ENCODE data around the gene INHBA.

Gene INHBA

DNA sequence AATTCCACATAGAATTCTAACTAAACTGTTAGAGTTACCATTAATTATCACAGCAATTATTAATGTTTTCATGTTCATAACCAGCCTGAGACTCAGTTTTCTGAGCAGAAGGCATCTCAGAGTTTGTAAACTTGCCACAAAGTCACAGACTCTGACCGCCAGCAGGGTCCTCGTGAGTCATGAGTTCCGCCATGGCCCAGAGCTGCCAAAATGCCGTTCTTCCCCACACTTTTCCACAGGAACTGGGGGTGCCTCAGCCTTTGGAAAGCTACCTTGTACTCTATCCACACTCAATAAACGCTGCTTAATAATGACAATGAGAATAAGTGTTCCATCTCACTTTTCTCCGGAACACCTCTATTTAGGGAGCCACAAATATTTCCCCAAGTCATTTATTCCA, 22.1 kb upstream of the INHBA start:
- TF ChIP-seq POLR2AphosphoS5 (IDR thresholded peaks at IDR 0.05; ENCODE audit: borderline replicate concordance, low read depth, low read length) (no peak), EZH2 (IDR thresholded peaks at IDR 0.05) (no peak), FOXP2 (optimal IDR thresholded peaks at IDR 0.05; ENCODE audit: control extremely low read depth, extremely low read length, insufficient read depth) (no peak)
- Histone ChIP-seq H3K4me3 (no peak overlapping the region), H3K27ac (no peak overlapping the region), H3K9ac (ENCODE audit: insufficient read length) (no peak overlapping the region), H3K9me3 (ENCODE audit: low read depth, low read length) (no peaks in the 10 kb centered on the region), H3K36me3 (ENCODE audit: insufficient read depth, low read length) (no peaks in the 10 kb centered on the region)
- DNase-seq (ENCODE audit: low read depth, low spot score): no peak

DNA sequence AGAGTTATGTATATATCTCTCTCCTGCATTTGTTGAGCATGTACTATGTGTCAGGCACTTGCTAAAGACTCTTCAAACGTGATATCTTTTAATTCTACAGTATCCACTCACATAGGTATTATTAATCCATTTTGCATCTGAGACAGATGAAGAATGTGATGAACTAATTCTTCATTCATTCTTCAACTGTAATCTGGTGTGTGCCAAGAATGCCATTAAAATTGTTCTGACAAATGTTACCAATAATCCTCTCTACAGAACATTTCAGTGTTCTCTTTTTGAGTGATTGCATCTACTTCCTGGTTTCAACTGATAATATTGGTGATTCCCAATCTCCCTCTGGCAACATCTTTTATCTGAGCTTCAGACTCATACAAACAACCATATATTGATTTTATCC, 18.0 kb upstream of the INHBA start:
- H3K9ac ChIP-seq (ENCODE audit: insufficient read length): no peak overlapping the region
- H3K36me3 ChIP-seq (ENCODE audit: insufficient read depth, low read length): no peaks in the 10 kb centered on the region
- no peak overlapping the region for H3K27ac ChIP-seq
- no peak for DNase-seq (ENCODE audit: low read depth, low spot score)
- H3K9me3 ChIP-seq (ENCODE audit: low read depth, low read length): no peaks in the 10 kb centered on the region
- no peak overlapping the region for H3K4me3 ChIP-seq
- TF ChIP-seq EZH2 (IDR thresholded peaks at IDR 0.05) (no peak), POLR2AphosphoS5 (IDR thresholded peaks at IDR 0.05; ENCODE audit: borderline replicate concordance, low read depth, low read length) (no peak), FOXP2 (optimal IDR thresholded peaks at IDR 0.05; ENCODE audit: control extremely low read depth, extremely low read length, insufficient read depth) (no peak)

DNA sequence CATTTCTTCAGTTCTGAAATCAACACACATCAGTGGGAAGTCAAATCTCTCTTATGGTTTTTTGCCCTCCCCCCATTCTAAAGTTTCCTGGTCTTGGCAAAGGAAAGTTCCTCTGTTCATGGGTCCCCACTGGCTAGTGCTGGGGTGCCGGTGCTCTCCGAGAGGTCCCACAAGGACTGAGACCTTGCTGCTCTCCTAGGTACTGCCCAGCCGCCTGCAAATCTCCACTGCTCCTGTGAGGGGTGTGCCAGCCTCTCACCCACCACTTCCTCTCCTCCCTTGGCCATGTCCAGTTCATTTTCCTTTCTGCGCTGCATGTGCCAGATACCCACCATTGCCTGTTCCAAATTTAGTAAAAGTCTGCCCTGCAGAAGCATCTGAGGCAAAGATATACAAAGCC, 17.2 kb upstream of the INHBA start:
- no peak overlapping the region for H3K9ac ChIP-seq (ENCODE audit: insufficient read length)
- no peak for DNase-seq (ENCODE audit: low read depth, low spot score)
- H3K36me3 ChIP-seq (ENCODE audit: insufficient read depth, low read length): no peaks in the 10 kb centered on the region
- no peak for TF ChIP-seq POLR2AphosphoS5 (IDR thresholded peaks at IDR 0.05; ENCODE audit: borderline replicate concordance, low read depth, low read length)
- TF ChIP-seq FOXP2 (optimal IDR thresholded peaks at IDR 0.05; ENCODE audit: control extremely low read depth, extremely low read length, insufficient read depth): no peak
- no peak for TF ChIP-seq EZH2 (IDR thresholded peaks at IDR 0.05)
- no peak overlapping the region for H3K27ac ChIP-seq
- no peak overlapping the region for H3K4me3 ChIP-seq
- no peaks in the 10 kb centered on the region for H3K9me3 ChIP-seq (ENCODE audit: low read depth, low read length)

DNA sequence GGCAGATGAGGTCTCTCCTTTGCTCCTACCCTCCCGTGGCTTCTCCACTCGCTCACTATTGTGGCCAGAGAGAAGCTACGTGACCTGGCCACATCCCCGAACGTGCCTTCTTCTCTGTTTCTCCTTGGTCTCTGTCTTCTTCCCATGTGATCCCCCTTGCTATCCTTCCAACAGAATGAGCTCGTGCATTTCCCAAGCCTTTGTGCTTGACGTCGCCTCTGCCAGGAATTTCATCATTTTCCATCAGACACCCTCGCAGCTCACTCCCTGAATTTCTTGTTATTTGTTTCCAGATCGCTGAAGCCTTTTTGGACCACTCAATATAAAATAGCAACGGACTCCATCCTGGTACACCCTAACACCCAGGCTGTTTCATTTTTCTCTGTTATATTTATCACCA, 13.8 kb upstream of the INHBA start:
- TF ChIP-seq POLR2AphosphoS5 (IDR thresholded peaks at IDR 0.05; ENCODE audit: borderline replicate concordance, low read depth, low read length) (no peak), FOXP2 (optimal IDR thresholded peaks at IDR 0.05; ENCODE audit: control extremely low read depth, extremely low read length, insufficient read depth) (no peak), EZH2 (IDR thresholded peaks at IDR 0.05) (no peak)
- DNase-seq (ENCODE audit: low read depth, low spot score): no peak
- Histone ChIP-seq H3K9ac (ENCODE audit: insufficient read length) (no peak overlapping the region), H3K9me3 (ENCODE audit: low read depth, low read length) (no peaks in the 10 kb centered on the region), H3K36me3 (ENCODE audit: insufficient read depth, low read length) (no peaks in the 10 kb centered on the region), H3K27ac (no peak overlapping the region), H3K4me3 (no peak overlapping the region)

DNA sequence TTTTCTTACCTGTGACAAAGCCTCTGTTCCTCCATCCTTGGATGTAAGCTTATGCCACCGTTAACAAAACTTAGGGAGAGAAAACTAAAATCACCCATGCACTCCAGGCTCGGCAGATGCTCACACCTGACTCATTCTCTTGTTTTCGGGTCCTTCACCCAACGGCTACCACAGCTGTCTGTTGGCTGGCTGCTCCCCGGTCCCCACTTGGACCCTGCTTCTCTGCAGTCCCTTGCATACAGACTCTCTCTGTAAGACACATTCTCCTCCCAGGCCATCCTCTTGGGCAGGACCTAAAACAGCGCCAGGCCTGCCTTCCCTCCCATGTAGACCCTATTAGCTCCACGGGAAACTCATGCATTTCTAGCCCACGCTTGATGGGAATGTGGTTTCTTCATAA, 12.1 kb upstream of the INHBA start:
- H3K36me3 ChIP-seq (ENCODE audit: insufficient read depth, low read length): no peaks in the 10 kb centered on the region
- no peak overlapping the region for H3K9ac ChIP-seq (ENCODE audit: insufficient read length)
- H3K4me3 ChIP-seq: no peak overlapping the region
- no peak overlapping the region for H3K27ac ChIP-seq
- DNase-seq (ENCODE audit: low read depth, low spot score): no peak
- H3K9me3 ChIP-seq (ENCODE audit: low read depth, low read length): no peaks in the 10 kb centered on the region
- TF ChIP-seq EZH2 (IDR thresholded peaks at IDR 0.05): no peak

DNA sequence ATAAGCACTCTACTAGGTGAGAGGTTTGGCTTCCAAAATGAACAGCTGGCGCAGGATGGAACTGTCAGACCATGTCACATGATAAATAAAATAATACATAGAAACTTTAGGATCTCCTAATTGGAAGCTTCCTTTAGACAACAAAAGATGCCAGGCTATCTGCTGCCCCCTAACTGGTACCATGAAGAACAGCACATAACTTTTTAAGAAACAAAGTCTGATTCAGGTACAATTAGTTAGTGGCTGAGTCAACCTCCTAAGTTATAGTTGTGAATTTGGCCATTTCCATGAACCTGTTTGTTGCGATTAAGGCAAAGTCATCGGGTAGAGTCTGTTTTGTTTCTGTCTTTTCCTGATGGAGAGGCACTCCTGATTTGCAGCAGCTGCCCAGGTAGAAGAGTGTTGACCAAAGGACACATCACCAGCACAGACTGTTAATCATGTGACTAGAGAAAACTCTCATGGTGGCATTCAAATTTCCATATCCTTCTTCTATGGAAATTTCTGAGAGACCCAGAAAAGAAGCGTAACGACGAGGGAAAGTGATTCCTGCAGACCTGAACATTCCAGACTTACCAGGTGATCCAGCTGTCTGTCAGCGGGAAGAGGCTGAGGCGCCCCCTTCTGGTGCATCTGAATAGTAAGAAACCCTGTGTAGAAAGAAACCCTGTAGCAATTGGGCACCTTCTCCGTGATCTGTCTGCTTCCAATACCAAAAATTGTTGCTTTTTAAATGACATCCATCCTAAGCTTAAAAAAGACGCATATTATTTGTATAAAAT, 8.6 kb upstream of the INHBA start:
- Histone ChIP-seq H3K9ac (ENCODE audit: insufficient read length) (no peak overlapping the region), H3K9me3 (ENCODE audit: low read depth, low read length) (no peaks in the 10 kb centered on the region), H3K36me3 (ENCODE audit: insufficient read depth, low read length) (no peaks in the 10 kb centered on the region), H3K27ac (no peak overlapping the region), H3K4me3 (no peak overlapping the region)
- TF ChIP-seq POLR2AphosphoS5 (IDR thresholded peaks at IDR 0.05; ENCODE audit: borderline replicate concordance, low read depth, low read length) (no peak), EZH2 (IDR thresholded peaks at IDR 0.05) (no peak), FOXP2 (optimal IDR thresholded peaks at IDR 0.05; ENCODE audit: control extremely low read depth, extremely low read length, insufficient read depth) (no peak)
- no peak for DNase-seq (ENCODE audit: low read depth, low spot score)

DNA sequence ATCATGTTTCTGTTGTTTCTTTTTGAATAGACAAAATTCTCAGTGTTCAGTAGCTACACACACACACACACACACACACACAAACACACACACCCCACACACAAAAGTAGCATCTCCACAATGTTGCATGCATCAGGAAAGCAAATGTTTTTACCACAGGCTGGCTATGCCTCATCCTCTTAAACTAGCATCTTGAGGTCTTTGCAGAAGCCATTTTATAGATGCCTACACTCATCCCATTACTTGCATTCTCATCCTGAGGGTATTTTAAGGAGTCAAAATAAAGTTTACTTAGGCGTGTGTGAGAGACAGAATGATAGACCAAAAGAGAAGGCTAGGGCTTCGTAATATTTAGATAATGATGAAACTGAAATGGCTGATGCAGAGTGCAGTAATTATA, 7.9 kb upstream of the INHBA start:
- DNase-seq (ENCODE audit: low read depth, low spot score): no peak
- no peaks in the 10 kb centered on the region for H3K9me3 ChIP-seq (ENCODE audit: low read depth, low read length)
- TF ChIP-seq FOXP2 (optimal IDR thresholded peaks at IDR 0.05; ENCODE audit: control extremely low read depth, extremely low read length, insufficient read depth) (no peak), POLR2AphosphoS5 (IDR thresholded peaks at IDR 0.05; ENCODE audit: borderline replicate concordance, low read depth, low read length) (no peak), EZH2 (IDR thresholded peaks at IDR 0.05) (no peak)
- H3K9ac ChIP-seq (ENCODE audit: insufficient read length): no peak overlapping the region
- no peak overlapping the region for H3K27ac ChIP-seq
- no peak overlapping the region for H3K4me3 ChIP-seq
- no peaks in the 10 kb centered on the region for H3K36me3 ChIP-seq (ENCODE audit: insufficient read depth, low read length)

DNA sequence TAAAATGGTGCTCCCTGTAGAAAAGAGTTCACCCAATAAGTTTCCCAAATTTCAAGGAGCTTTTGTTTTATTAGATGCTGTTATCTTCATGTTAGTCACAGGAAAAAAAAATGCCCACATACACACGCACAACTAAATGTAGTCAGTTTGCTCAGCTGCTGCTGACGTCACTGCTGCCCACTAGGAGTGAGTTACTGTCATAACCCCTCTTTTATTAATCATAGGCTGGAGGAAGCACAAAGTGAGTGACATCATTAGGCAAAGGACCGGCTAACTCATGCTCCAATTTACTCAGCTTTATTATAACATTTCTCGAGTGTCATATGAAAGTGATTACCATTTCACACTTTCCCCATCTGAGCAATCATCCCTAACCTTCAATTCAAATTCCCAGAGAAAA, 6.7 kb upstream of the INHBA start:
- no peak for DNase-seq (ENCODE audit: low read depth, low spot score)
- TF ChIP-seq POLR2AphosphoS5 (IDR thresholded peaks at IDR 0.05; ENCODE audit: borderline replicate concordance, low read depth, low read length) (no peak), EZH2 (IDR thresholded peaks at IDR 0.05) (no peak), FOXP2 (optimal IDR thresholded peaks at IDR 0.05; ENCODE audit: control extremely low read depth, extremely low read length, insufficient read depth) (no peak)
- H3K36me3 ChIP-seq (ENCODE audit: insufficient read depth, low read length): no peaks in the 10 kb centered on the region
- H3K27ac ChIP-seq: no peak overlapping the region
- H3K4me3 ChIP-seq: no peak overlapping the region
- H3K9ac ChIP-seq (ENCODE audit: insufficient read length): no peak overlapping the region
- no peaks in the 10 kb centered on the region for H3K9me3 ChIP-seq (ENCODE audit: low read depth, low read length)

Data from SK-N-MC (cell line).